ENCODE results near the gene UNC5B.

UNC5B gene

GRCh38 chr10:71236286-71236685 lies 23.9 kb downstream of the UNC5B start:
- Histone ChIP-seq H3K36me3 (ENCODE audit: insufficient read depth, low read length) (no peaks in the 10 kb centered on the region), H3K79me2 (ENCODE audit: insufficient read depth, low read length) (no peaks in the 10 kb centered on the region), H3K27me3 (ENCODE audit: insufficient read depth, low read length, poor library complexity) (peaks cover 29% of the 10 kb centered on the region), H3K27ac (ENCODE audit: low read length) (no peak overlapping the region), H3K4me1 (ENCODE audit: insufficient read depth, low read length) (no peaks in the 10 kb centered on the region), H4K20me1 (ENCODE audit: insufficient read depth, low read length) (no peaks in the 10 kb centered on the region), H3K9me3 (ENCODE audit: insufficient read depth, low read length, severe bottlenecking) (no peaks in the 10 kb centered on the region), H3K9ac (ENCODE audit: low read depth, low read length) (no peak overlapping the region), H3K4me2 (ENCODE audit: insufficient read depth, low read length) (no peak overlapping the region), H2AFZ (ENCODE audit: low read depth, low read length) (no peak overlapping the region), H3K4me3 (ENCODE audit: low read depth in 1 of 2, low read length in 2 of 2) (no peak overlapping the region)
- ATAC-seq (ENCODE audit: insufficient read depth, low read depth) (no peak), DNase-seq (no peak)
- TF ChIP-seq, protein P1, sequence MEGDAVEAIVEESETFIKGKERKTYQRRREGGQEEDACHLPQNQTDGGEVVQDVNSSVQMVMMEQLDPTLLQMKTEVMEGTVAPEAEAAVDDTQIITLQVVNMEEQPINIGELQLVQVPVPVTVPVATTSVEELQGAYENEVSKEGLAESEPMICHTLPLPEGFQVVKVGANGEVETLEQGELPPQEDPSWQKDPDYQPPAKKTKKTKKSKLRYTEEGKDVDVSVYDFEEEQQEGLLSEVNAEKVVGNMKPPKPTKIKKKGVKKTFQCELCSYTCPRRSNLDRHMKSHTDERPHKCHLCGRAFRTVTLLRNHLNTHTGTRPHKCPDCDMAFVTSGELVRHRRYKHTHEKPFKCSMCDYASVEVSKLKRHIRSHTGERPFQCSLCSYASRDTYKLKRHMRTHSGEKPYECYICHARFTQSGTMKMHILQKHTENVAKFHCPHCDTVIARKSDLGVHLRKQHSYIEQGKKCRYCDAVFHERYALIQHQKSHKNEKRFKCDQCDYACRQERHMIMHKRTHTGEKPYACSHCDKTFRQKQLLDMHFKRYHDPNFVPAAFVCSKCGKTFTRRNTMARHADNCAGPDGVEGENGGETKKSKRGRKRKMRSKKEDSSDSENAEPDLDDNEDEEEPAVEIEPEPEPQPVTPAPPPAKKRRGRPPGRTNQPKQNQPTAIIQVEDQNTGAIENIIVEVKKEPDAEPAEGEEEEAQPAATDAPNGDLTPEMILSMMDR (IDR thresholded peaks at IDR 0.05; ENCODE audit: borderline replicate concordance, extremely low read depth, low read length, poor library complexity, severe bottlenecking): no peak
- TF ChIP-seq EZH2 (IDR thresholded peaks at IDR 0.05; ENCODE audit: borderline replicate concordance, low read depth, low read length, severe bottlenecking): no peak

- Histone ChIP-seq H3K4me1 (ENCODE audit: insufficient read depth, low read length) (no peaks in the 10 kb centered on the region), H3K9ac (ENCODE audit: low read depth, low read length) (no peak overlapping the region), H3K4me2 (ENCODE audit: insufficient read depth, low read length) (no peak overlapping the region), H3K79me2 (ENCODE audit: insufficient read depth, low read length) (no peaks in the 10 kb centered on the region), H3K36me3 (ENCODE audit: insufficient read depth, low read length) (no peaks in the 10 kb centered on the region), H3K9me3 (ENCODE audit: insufficient read depth, low read length, severe bottlenecking) (no peaks in the 10 kb centered on the region), H3K4me3 (ENCODE audit: low read depth in 1 of 2, low read length in 2 of 2) (no peak overlapping the region), H3K27ac (ENCODE audit: low read length) (no peak overlapping the region), H4K20me1 (ENCODE audit: insufficient read depth, low read length) (no peaks in the 10 kb centered on the region), H2AFZ (ENCODE audit: low read depth, low read length) (no peak overlapping the region), H3K27me3 (ENCODE audit: insufficient read depth, low read length, poor library complexity) (peaks cover 28% of the 10 kb centered on the region)
- ATAC-seq (ENCODE audit: insufficient read depth, low read depth): no peak
- no peak for DNase-seq
- TF ChIP-seq EZH2 (IDR thresholded peaks at IDR 0.05; ENCODE audit: borderline replicate concordance, low read depth, low read length, severe bottlenecking): no peak
- TF ChIP-seq, protein P1 (IDR thresholded peaks at IDR 0.05; ENCODE audit: borderline replicate concordance, extremely low read depth, low read length, poor library complexity, severe bottlenecking): no peak
These were observed 24.7 kb downstream of the UNC5B start for GRCh38 chr10:71236822-71237682.

DNA sequence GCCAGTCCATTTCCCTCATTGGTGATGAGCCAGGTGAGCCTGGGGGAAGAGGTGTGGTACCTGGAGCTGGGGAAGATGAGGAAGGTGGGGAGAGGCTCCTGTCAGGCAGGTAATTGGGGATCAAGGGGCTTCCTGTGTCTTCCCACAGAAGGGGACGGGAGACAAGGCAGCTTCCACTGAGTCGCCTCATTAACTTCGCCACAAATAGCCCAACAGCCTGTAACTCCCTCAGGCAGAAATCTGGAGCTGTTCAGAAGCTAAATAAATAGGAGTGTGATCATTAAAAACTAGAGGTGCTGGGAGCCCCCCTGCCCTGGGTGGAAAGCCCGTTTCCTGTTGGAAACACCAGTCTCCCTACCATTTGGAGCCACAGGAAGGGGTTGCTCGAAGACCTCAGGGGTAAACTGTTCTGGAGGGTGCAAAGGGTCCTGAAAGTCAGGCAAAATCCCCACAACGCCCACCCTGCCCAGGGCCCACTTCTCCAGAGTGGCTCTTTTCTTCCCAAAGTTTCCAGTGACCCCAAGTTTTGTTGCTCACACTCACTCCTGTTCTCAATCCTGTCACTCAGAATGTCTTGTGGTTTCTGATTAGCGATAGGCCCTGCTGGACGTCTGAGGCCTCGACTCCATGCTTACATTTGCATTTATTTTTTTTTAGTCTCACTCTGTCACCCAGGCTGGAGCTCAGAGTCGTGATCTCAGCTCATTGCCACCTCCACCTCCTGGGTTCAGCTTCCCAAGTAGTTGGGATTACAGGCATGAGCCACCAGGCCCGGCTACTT lies 25.7 kb downstream of the UNC5B start:
- ATAC-seq (ENCODE audit: insufficient read depth, low read depth): no peak

More for the DNA sequence above, 25.7 kb downstream of the UNC5B start:
- Histone ChIP-seq H3K79me2 (ENCODE audit: insufficient read depth, low read length) (no peaks in the 10 kb centered on the region), H3K4me2 (ENCODE audit: insufficient read depth, low read length) (no peak overlapping the region), H3K4me3 (ENCODE audit: low read depth in 1 of 2, low read length in 2 of 2) (no peak overlapping the region), H3K9me3 (ENCODE audit: insufficient read depth, low read length, severe bottlenecking) (no peaks in the 10 kb centered on the region), H4K20me1 (ENCODE audit: insufficient read depth, low read length) (no peaks in the 10 kb centered on the region), H3K36me3 (ENCODE audit: insufficient read depth, low read length) (no peaks in the 10 kb centered on the region), H3K4me1 (ENCODE audit: insufficient read depth, low read length) (no peaks in the 10 kb centered on the region), H3K9ac (ENCODE audit: low read depth, low read length) (no peak overlapping the region), H3K27ac (ENCODE audit: low read length) (no peak overlapping the region), H2AFZ (ENCODE audit: low read depth, low read length) (no peak overlapping the region), H3K27me3 (ENCODE audit: insufficient read depth, low read length, poor library complexity) (peaks cover 21% of the 10 kb centered on the region)
- DNase-seq: no peak
- TF ChIP-seq EZH2 (IDR thresholded peaks at IDR 0.05; ENCODE audit: borderline replicate concordance, low read depth, low read length, severe bottlenecking): no peak
- TF ChIP-seq, protein P1 (IDR thresholded peaks at IDR 0.05; ENCODE audit: borderline replicate concordance, extremely low read depth, low read length, poor library complexity, severe bottlenecking): no peak
